Stimulated activated CD4-positive, alpha-beta T cell treated with anti-CD3 and anti-CD28 coated beads, TNF-alpha, amount 100 ng/mL, for 1 hour (primary cell): Measurements from ENCODE around the gene DHRS3.
"Not testable (repeated sequence)": the region's sequence is repeated elsewhere in the genome, so short reads cannot be mapped to it uniquely, and the experiment has no call there.

ENCODE experiments used
- DNase-seq, 3 donors: peaks; one replicate each; pipeline ENCODE4 v3.0.0-alpha.2; 2020; ENCODE audit warnings: low read depth in 3 of 3, low spot score in 1 of 3

DHRS3 gene

DNA sequence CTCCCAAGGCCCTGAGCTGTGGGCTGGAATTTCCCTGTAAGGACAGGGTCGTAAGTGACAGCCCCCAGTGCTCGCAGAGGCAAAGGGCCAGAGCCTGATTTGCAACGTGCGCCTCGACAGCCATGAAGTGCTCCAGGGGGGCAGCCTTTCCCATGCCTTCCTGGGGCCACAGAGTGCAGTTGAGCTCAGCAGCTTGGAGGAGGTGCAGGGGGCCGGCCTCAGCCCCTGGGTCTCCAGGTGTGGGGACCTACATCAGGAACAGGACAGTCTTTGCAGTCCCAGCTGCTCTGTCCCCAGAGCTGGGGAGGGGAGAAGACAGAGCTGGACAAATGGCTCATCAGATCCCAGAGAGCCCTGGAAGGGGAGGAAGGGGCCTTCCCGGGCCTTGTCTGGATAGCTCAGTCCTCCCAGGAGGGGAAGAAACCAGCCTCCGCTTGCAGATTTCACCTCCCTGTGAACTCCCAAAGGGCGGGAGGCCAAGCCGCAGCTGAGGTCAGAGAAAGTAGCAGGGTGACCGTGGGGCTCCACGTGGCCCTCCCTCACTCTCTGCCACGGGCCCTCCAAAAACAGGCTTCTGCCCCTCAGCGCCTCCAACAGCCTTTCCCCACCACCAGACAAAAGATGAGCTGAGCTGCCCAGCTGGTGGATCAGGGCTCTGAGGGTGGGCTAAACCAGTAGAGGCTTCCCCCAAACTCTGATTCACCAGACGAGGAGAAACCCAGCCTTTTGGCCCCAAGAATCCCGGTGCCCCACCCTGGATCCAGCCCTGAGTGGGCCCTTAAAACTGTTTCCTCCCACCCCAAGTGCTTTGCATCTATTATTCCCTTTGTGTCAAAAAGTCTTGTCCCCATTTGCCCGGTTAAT lies 76.5 kb downstream of the DHRS3 start:
- DNase-seq, result no peak

DNA sequence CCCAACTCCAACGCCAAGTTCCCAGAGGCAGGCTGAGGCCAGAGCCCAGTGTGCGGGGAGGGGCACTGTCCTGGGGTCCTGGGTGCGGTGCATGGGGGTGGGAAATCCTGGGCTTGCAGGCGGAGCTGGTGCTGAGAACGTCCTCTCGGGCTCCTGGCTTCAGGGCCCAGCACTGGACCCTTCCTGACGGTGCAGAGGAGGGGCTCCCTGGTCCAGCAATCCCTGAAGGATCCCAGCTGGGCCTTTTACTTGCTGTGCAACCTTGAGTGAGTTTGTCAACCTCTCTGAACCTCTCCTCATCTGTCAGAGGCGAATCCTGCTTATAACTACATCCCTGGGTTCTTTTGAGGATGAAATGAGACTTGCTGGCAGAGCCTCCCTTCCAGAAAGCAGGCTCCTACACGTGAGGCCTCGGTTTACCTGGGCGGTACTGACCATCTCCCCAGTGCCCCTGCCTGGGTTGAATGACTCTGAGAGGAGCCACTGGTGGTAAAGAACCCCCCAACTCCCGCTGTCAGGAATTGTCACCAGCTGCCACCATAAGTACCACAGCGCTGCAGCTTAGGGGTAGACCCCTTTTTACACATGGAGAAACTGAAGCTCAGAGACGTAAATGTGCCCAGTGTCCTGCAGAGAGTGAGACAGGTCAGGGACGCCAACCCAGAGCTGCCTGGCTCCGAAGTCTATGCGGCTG lies 77.3 kb downstream of the DHRS3 start:
- DNase-seq, result no peak

DNA sequence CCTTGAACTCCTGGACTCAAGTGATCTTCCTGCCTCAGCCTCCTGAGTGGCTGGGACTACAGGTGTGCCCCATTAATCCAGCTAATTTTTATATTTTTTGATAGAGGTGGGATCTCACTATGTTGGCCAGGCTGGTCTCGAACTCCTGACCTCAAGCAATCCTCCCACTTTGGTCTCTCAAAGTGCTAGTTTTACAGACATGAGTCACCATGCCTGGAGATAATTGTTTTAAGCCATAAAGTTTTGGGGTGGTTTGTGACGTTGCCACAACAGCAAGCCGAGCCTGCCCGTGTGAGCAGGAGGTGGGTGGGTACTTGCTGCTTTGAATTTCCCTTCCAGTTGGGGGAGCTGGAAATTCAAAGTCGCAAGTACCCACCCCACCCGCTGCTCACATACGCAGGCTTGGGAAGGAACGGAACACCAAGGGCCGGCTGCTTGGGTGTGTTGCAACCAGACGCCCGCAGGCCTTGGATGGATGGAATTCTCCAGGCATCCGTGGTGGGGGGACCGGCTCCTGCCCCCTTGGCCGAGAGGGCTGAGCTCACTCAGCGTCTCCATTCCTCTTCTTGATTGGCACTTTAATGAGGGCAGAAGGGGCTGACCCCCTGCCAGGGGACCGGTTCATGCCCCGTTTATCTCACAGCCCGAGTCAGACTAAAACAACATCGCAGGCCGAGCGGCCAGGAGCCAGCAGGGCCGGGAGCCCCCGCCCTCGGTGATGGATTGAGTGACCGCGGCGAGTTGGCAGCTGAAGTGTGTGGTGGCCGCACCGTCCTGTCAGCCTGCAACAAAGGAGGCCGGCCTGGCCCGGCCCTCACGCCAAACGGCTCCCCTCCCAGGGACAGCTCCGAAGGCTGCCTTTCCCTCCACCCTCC lies 78.1 kb downstream of the DHRS3 start:
- DNase-seq, result no peak

DNA sequence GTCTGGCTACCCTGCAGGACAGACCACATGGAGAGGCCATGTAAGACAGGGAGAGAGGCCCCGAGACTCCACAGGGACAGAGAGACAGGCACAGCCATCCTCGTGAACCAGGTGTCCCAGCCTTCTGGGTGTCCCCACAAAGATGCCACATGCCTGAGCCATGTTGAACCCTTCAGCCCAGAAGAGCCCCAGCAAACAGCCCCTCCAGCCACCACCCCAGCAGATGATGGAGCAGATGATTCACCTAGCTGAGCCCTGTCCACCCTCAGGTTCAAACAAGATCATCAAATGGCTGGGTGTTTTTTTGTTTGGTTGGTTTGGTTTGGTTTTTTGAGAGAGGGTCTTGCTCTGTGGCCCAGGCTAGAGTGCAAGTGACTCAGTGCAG lies 78.7 kb downstream of the DHRS3 start:
- no peak for DNase-seq

DNA sequence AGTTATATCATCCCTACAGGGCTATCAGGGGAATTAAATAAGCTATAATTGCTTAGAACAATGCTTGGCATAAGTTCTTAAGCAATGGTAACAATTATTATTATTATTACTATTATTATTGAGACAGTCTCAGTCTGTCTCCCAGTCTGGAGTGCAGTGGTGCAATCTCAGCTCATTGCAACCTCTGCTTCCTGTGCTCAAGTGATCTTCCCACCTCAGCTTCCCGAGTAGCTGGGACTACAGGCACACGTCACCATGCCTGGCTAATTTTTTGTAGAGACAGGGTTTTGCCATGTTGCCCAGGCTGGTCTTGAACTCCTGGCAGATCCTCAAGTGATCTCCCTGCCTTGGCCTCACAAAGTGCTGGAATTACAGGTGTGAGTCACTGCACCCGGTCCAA lies 79.5 kb downstream of the DHRS3 start:
- DNase-seq, result not testable (repeated sequence)

DNA sequence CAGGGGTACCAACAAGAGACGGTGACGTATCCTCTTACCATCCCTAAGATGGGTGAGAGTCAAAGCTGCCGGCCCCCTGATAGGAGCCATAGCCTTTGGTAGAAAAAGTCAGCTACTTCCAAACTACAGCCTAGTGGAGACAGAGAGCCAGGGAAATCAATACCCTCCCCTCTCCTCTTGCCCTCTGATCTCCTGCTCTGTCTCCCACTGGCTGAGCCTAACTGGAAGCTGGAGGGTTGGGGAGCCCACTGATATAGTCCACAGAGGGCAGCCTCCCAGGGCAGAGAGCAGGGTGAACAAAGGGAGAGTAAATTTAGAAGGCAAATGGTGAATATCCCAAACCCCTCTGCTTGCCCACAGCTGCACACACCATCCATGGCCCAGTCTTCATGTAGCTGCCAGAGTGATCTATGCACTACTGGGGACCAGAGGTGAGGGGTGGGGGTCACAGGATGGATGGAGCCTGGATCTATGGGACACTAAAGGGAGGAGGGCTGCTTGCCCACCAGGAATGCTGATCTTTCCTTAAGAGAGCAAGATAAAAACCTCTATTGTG lies 80.0 kb downstream of the DHRS3 start:
- no peak for DNase-seq

DNA sequence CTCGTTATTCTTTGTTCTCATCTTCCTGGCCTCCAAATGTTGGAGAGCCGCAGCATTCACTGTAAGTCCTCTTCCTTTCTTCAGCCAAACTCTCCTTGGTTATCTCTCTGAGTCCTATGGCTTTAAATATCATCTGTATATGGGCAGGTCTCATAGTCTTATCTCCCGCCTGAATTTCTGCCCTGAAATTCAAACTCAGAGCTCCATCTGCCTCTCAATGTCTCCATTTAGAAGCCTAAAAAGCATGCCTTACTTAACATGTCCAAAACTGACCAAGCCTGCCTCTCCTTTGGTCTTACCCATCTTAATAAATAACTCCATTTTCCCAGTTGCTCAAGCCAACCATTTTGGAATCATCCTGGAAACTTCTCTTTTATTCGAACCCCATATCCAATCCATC lies 80.7 kb downstream of the DHRS3 start:
- DNase-seq, result no peak

DNA sequence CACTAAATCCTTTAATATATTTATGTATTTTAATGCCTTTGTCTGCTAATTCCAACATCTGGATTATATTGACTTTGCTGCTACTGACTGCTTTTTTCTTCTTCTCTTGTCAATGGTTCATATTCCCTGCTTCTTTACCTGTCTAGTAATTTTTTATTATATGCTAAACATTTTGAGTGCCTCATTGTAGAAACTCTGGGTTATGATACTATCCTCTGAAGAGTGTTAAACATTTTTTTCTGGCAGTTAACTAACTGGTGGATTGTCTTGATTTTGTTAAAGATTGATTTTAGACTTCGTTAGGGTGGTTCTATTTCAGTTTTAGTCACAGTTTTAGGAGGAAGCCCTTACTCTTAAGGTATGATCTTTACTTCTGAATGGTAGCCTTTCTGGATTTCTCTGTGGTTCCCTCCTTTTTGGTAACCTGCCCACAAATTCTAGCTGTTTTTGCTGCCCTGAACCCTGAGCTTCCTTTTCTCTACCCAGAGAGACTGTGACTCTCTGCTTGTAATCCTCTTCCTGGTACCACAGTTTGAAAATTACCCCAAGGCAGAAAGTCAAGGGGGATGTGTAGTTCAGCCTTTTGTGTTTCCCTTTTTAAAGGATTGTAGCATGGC lies 81.9 kb downstream of the DHRS3 start:
- DNase-seq, result no peak

DNA sequence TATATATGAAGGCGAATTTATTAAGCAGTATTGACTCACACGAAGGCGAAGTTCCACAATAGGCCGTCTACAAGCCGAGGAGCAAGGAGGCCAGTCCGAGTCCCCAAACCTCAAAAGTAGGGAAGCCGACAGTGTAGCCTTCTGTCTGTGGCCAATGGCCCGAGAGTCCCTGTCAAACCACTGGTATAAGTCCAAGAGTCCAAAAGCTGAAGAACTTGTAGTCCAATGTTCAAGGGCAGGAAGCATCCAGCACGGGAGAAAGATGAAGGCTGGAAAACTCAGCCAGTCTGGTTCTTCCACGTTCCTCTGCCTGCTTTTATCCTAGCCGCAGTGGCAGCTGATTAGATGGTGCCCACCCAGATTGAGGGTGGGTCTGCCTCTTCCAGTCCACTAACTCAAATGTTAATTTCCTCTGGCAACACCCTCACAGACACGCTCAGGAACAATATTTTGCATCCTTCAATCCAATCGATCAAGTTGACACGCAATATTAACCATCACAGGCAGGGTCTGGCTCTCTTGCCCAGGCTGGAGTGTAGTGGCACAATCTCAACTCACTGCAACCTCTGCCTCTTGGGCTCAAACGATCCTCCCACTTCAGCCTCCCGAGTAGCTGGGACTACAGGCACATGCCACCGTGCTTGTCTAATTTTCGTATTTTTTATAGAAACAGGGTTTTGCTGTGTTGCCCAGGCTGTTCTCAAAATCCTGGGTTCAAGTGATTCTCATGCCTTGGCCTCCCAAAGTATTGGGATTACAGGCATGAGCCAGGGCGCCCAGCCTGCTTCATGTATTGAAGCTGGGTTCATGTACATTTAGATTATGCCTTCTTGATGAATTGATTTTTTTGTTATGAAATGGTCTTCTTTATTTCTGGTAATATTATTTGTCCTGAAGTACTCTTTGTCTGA lies 85.3 kb downstream of the DHRS3 start:
- no peak for DNase-seq

DNA sequence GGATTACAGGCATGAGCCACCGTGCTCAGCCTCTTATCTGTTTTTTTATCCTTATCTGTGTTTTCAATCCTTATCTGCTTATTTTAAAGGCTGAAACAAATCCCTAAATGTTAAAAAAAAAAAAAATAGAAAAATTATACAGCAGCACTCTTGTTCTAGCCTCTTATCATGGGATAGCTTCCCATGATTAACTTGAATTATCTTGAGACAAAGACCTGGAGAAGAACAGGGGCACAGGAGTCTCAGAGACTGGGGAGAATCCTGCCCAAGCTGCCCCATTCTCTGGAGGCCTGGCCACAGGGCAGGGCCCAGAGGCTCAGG lies 86.9 kb downstream of the DHRS3 start:
- no peak for DNase-seq

DNA sequence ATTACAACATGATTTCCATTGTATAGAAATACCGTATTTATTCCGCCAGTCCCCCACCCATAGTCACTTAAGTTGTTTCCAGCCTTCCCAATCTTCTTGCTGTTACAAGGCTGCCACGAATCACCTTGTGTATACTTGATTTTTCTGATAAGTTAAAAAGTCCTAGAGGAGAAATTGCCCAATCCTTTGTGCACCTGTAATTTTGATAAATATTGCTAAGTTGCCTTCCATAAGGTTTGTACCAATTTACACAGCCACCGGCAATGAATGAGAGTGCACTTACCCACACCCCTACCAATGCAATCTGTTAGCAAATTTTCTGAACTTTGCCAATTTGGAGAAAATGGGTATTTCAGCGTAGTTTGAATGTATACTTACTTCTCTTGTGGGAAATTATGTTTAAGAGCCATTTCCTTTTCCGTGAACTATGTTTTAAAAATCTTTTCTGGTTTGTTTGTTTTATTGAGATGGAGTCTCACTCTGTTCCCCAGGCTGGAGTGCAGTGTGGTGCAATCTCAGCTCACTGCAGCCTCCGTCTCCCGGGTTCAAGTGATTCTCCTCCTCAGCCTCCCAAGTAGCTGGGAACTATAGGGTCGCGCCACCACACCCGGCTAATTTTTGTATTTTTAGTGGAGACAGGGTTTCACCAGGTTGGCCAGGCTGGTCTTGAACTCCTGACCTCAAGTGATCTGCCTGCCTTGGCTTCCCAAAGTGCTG lies 87.4 kb downstream of the DHRS3 start:
- no peak for DNase-seq

DNA sequence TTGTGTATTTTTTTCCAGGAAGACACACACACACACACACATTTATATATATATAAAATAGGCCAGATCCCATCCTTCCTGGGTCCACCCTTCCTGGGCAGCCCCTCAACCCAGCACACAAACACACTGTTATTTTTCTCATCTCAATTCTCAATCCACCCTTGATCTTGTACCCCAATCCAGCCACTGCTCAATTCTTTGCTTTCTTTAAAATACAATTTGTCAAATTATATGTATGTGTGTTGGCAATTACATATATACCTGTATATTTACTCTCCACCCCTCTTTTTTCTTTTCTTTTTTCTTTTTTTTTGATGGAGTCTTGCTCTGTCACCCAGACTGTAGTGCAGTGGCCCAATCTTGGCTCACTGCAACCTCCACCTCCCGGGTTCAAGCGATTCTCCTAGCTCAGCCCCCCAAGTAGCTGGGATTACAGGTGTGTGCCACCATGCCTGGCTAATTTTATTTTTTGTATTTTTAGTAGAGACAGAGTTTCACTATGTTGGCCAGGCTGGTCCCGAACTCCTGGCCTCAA lies 88.3 kb downstream of the DHRS3 start:
- no peak for DNase-seq

DNA sequence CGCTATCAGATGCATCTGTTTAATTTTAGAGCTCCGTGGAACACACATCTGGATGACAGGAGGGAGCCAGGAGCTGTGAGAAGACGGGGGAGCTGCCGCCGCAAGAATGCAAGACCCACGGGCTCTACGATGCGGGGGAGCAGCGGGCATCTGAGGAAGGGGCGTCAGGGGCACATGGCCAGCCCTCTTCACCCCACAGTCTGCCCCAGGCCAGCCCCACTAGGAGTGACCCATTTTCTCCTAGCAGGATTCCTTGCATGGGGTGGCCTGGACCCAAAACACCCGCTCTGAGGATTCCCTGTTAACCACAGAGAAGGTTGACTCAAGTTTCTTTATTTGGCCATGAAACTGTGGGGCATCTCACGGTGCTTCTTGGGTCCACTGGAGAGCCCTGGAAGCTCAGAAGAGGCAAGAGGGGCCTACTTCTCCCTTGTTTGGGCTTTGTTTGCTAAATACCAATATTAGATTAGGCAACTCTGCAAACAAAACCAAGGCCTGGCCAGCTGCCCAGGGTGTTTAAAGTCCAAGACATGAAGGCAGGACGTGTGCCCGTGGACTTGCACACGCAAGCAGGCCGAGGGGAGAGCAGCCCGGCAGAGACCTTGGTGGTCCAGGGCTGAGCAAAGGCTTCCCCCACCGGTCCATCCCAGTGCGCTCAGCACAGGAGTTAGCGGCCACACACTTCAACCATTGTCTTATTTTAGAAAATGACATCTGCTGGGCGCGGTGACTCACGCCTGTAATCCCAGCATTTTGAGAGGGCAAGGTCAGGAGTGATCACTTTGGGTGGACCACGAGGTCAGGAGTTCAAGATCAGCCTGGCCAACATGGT lies 89.8 kb downstream of the DHRS3 start:
- no peak for DNase-seq

DNA sequence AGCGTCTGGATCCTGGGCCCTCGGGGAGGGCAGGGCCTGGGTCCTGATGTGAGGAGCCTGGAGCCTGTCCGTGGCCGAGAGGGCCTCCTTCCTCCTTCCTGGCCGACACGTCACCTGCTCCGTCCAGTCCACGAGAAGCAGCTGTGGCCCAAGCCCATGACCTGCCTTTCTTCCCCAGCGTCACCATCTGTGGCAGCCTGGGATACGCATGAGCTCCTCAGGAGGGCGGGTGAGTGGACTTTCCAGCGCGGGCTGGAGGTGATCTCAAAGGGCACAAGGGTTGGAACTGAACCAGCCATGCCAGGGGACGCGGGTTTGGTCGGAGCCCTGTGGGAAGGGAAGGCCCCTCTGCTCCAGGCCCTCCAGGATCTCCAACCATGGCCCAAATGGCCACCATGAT lies 90.4 kb downstream of the DHRS3 start:
- no peak for DNase-seq

DNA sequence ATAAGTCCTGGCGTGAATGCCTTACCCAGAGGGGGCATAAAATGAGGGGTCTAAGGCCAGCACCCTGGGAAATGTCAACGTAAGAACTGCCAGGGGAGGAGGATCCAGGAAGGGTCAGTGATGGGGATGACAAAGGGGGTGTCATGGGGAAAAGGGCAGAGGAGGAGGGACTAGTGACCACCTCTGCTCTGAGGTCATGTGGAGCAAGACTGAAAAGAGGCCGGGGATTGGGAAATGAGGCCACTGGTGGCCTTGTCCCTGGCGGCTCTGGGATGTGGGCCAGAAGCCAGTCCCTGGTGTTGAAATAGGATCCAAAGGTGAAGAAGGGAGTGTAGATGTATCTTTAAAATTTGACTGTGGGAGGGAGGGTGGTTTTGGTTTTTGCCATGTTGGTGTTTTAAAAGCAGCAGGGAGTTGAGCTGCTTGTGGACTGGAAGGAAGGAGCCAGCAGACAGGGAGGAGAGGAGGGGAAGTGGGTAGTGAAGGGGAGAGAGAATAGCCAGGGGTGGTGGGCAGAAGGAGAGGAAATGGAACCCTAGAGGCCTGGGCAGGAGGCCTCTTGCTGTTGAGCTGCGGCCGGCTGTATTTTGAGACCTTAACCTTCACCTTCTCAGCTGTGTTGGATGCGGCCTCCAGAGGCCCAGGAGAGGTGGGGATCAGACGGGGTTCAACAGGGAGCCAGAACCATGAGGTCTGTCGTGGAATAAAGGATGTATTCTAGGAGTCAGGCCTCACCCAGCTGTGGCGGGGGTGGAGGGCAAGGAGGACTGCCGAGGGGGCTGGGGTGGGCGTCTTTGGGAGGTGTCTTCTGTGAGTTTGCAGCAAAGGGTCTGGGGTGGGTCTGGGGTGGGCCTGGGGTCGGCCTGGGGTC lies 92.5 kb downstream of the DHRS3 start:
- no peak for DNase-seq

DNA sequence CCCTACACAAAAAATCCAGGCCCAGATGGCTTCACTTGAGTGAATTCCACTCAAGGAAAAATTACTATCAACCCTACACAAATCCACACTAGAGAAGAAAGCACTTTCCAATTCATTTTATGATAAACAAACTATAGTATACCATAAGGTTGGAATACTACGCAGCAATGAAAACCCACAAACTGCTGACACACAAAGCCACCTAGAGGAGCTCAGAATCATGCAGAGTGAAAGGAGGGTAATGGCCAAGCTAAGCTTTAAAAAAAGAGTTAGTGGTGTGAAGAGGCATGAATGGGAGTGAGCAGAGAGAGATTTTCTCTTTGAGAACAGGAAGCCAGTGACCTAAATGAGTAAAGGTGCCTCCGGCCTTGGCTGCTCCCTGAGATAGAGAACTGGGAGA lies 93.7 kb downstream of the DHRS3 start:
- DNase-seq, result no peak

DNA sequence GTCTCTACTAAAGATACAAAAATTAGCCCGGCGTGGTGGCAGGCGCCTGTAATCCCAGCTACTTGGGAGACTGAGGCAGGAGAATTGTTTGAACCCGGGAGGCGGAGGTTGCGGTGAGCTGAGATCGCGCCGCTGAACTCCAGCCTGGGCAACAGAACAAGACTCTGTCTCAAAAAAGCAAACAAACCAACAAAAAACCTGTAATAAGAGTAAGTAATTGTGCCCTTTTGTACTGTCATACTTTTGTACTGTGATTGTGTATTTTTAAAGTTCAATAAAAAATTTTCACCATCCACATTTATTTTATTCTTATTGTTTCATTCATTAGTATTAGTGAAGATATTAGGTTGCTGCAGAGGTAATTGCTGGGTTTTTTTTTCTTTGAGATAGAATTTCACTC lies 95.2 kb downstream of the DHRS3 start:
- DNase-seq, result not testable (repeated sequence)
